Osteoblast (primary cell): ENCODE results near the gene TDRD9. TPM values are rescaled to one million over a fixed set of nuclear protein-coding genes. Genes with fewer than 3 reads are reported as not detected.

ENCODE experiments used
- DNase-seq: peaks from one replicate; pipeline ENCODE4 v3.0.0; 2011; ENCODE audit warnings: low spot score, mixed read lengths; ENCODE audit not compliant: insufficient read length; ENCODE audit errors: missing footprints
- H2AFZ ChIP-seq: 2 replicates; pipeline ENCODE4 v1.6.0; 2011; ENCODE audit warnings: mild to moderate bottlenecking, low read length
- H3K27ac ChIP-seq: 2 replicates; pipeline ENCODE4 v1.5.1; 2011; ENCODE audit warnings: mild to moderate bottlenecking, low read depth, low read length, moderate library complexity
- H3K27me3 ChIP-seq: 2 replicates; pipeline ENCODE4 v1.6.0; 2012; ENCODE audit warnings: mild to moderate bottlenecking, control low read depth, inconsistent platforms, low read length, moderate library complexity; ENCODE audit not compliant: insufficient read depth
- H3K36me3 ChIP-seq: 2 replicates; pipeline ENCODE4 v1.5.1; 2011; ENCODE audit warnings: mild to moderate bottlenecking, low read length, control low read depth, moderate library complexity; ENCODE audit not compliant: insufficient read depth
- H3K4me1 ChIP-seq: 2 replicates; pipeline ENCODE4 v1.5.1; 2011; ENCODE audit warnings: mild to moderate bottlenecking, low read length, control low read depth, moderate library complexity; ENCODE audit not compliant: insufficient read depth
- H3K4me2 ChIP-seq: 2 replicates; pipeline ENCODE4 v1.6.0; 2011; ENCODE audit warnings: mild to moderate bottlenecking, low read length; ENCODE audit not compliant: insufficient read depth
- H3K4me3 ChIP-seq: fragments of 200-600 bp; sonication (generic); 3 replicates; pipeline ENCODE4 v1.5.1; 2012; ENCODE audit warnings: mild to moderate bottlenecking, low read length, inconsistent platforms; ENCODE audit not compliant: insufficient read depth
- H3K79me2 ChIP-seq: 2 replicates; pipeline ENCODE4 v1.6.0; 2012; ENCODE audit warnings: mild to moderate bottlenecking, low read length, control low read depth, inconsistent platforms; ENCODE audit not compliant: insufficient read depth
- H3K9me3 ChIP-seq: 2 replicates; pipeline ENCODE4 v1.5.1; 2011; ENCODE audit warnings: low read depth, low read length, control low read depth
- H4K20me1 ChIP-seq: 2 replicates; pipeline ENCODE4 v1.6.0; 2012; ENCODE audit warnings: mild to moderate bottlenecking, low read length, control low read depth; ENCODE audit not compliant: insufficient read depth
- small RNA-seq: library from RNA; depleted of rRNA; stranded (forward); fragments of <200 nt; gene quantifications from one replicate; pipeline ENCODE3, GENCODE V24; 2012
- total RNA-seq: library from RNA; depleted of rRNA; stranded (reverse); fragments of >200 nt; gene quantifications from 2 replicates; pipeline ENCODE4 v1.2.3, GENCODE V29; 2012
- TF ChIP-seq, protein P1 (sequence below): IDR thresholded peaks from 2 replicates; pipeline ENCODE4 v1.5.1; 2011; ENCODE audit warnings: mild to moderate bottlenecking, low read depth, low read length, moderate library complexity; ENCODE audit errors: extremely low read depth

The TDRD9 gene
- total RNA-seq, 1 donor = 1.1 TPM

DNA sequence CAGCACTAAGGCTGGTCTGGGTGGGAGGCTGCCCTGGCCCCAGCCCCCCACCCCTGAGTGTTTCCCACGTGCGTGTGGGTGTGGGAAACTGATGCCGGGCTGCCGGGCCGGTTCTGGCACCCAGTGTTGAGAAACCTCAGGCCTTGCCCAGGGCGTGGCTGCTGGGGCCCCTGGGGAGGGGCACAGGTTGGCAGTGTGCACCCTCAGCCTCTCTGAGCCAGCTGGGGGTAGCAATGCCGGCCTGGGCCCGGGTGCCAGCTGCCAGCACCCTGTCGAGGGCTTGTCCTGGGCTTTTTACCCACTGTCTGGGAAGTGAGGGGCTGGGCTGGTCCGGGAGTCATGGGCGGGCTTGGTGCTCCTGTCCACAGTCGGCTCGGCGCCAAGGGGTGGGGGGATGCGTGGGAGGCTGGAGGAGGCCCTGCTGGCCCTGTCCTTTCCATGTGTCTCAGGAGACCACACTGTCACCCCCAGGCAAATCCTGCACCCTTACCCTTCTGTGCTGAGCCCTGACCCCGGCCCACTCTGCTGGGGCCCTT, 172.9 kb downstream of the TDRD9 start:
- no peaks in the 10 kb centered on the region for H3K9me3 ChIP-seq
- no peak overlapping the region for H3K27ac ChIP-seq
- peak; percentile 61 for DNase-seq
- H3K4me3 ChIP-seq = no peak overlapping the region
- no peaks in the 10 kb centered on the region for H3K79me2 ChIP-seq
- H3K36me3 ChIP-seq = no peaks in the 10 kb centered on the region
- no peaks in the 10 kb centered on the region for H3K27me3 ChIP-seq
- no peaks in the 10 kb centered on the region for H4K20me1 ChIP-seq
- H2AFZ ChIP-seq = no peak overlapping the region
- TF ChIP-seq, protein P1, sequence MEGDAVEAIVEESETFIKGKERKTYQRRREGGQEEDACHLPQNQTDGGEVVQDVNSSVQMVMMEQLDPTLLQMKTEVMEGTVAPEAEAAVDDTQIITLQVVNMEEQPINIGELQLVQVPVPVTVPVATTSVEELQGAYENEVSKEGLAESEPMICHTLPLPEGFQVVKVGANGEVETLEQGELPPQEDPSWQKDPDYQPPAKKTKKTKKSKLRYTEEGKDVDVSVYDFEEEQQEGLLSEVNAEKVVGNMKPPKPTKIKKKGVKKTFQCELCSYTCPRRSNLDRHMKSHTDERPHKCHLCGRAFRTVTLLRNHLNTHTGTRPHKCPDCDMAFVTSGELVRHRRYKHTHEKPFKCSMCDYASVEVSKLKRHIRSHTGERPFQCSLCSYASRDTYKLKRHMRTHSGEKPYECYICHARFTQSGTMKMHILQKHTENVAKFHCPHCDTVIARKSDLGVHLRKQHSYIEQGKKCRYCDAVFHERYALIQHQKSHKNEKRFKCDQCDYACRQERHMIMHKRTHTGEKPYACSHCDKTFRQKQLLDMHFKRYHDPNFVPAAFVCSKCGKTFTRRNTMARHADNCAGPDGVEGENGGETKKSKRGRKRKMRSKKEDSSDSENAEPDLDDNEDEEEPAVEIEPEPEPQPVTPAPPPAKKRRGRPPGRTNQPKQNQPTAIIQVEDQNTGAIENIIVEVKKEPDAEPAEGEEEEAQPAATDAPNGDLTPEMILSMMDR = no peak
- H3K4me1 ChIP-seq = no peaks in the 10 kb centered on the region
- no peak overlapping the region for H3K4me2 ChIP-seq

DNA sequence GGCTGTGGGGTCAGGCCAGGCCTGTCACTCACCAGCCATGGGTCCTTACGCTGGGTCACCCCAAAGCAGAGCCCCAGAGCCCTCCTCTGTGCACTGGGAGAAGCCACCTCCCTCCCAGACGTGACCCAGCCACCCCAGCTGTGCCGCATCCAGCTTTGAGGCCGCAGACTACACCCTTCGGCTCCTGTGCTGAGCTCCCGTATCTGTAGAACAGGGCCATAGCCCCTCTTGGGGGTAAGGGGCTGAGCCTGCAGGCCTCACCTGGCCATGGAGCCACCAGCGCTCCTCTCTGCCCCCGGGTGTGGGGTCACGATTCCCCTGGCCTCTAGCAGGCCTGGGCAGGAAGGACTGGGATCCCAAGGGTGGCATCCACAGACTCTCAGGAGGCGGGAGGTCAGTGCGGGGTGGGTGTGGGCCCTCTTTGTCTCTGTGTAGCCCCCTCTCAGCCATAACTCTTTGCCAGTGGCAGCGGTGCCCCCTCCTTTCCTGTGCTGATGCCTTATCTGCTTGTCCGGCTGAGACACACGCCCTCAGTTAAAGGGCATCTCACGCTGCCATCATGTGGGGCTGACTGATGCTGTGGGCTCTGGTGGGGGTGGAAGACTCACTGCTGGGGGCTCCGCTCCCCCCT, 173.5 kb downstream of the TDRD9 start:
- TF ChIP-seq, protein P1 = no peak
- H3K9me3 ChIP-seq = no peaks in the 10 kb centered on the region
- no peaks in the 10 kb centered on the region for H3K36me3 ChIP-seq
- H2AFZ ChIP-seq = no peak overlapping the region
- peak; percentile 57 for DNase-seq
- H4K20me1 ChIP-seq = no peaks in the 10 kb centered on the region
- H3K79me2 ChIP-seq = no peaks in the 10 kb centered on the region
- H3K4me3 ChIP-seq = no peak overlapping the region
- no peaks in the 10 kb centered on the region for H3K4me1 ChIP-seq
- H3K4me2 ChIP-seq = no peak overlapping the region
- no peaks in the 10 kb centered on the region for H3K27me3 ChIP-seq
- H3K27ac ChIP-seq = no peak overlapping the region

Small RNAs within 50 kb of the gene (small RNA-seq; reads per million reads assigned to genes)
- gene RN7SL634P = 0.22 reads per million

Other genes with a start within 250 kb of the TDRD9 start
- gene XRCC3, start 213.0 kb upstream of the TDRD9 start, total RNA-seq = 4.3 and 5.0 TPM in 2 replicates
- 36.9 and 39.8 TPM in 2 replicates for gene ZFYVE21, start 212.6 kb upstream of the TDRD9 start, total RNA-seq
- gene PPP1R13B, start 80.9 kb upstream of the TDRD9 start, total RNA-seq = 3.3 and 4.4 TPM in 2 replicates
- gene RD3L, start 14.1 kb downstream of the TDRD9 start, total RNA-seq = not detected in 2 replicates
- under 0.01 TPM in 1 of 2 replicates, not detected in the other for gene ASPG, start 157.2 kb downstream of the TDRD9 start, total RNA-seq
- gene KIF26A, start 210.1 kb downstream of the TDRD9 start, total RNA-seq = not detected in 2 replicates